ENCODE data around the gene ARAP2. TPM values are rescaled to one million over a fixed set of nuclear protein-coding genes. Genes with fewer than 3 reads are reported as not detected.

Gene ARAP2
- total RNA-seq, 1 donor from 2014 or later = 52.8 TPM

- H3K27ac ChIP-seq = no peak overlapping the region
- intact Hi-C loops (cut with DNase I) = no loop called here
Observed at GRCh38 chr4:36286481-36286871, 42.2 kb upstream of the ARAP2 start.

DNA sequence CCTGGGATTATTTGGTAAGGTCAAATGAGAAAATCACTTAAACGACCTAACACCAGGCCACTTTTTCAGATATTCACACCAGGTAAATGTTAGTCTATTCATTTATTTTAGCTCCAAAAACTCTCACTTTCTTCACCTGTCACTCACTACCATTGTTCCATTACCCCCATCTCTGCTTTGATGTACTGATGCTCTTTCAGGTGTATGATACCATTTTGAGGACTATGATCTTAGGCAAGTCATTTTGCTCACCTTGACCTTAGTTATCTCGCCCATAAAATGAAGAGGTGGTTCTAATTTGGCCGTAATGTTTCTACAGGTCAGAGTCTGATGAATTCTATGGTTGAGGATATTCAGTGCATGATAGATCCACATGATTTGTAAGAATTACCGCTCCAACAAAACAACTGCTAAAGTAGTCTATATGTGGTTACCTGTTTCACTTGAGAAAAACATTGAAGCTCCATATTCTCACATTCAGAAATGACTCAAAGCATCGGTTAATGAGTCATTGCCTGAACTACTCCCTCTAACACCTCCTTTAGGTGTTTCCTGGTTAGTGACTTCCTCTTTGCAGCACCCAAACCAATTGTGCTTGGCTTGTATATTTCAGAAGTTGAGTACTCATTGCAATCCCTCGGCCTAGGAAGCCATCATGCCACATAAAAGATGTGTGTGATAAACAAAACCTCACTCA lies 41.6 kb upstream of the ARAP2 start:
- Histone ChIP-seq H3K36me3 (no peaks in the 10 kb centered on the region), H3K4me3 (no peak overlapping the region), H3K27ac (no peak overlapping the region), H3K27me3 (no peaks in the 10 kb centered on the region), H3K9me3 (no peaks in the 10 kb centered on the region), H3K4me1 (no peaks in the 10 kb centered on the region)
- intact Hi-C loops (cut with DNase I) = no loop called here
- TF ChIP-seq POLR2AphosphoS5 (IDR thresholded peaks at IDR 0.05; ENCODE audit: insufficient read depth in 1 of 2, low read depth in 1 of 2) (peak in 1 of 2 donors; percentile 85), POLR2A (IDR thresholded peaks at IDR 0.05) (no peak)
- TF ChIP-seq, protein P1, sequence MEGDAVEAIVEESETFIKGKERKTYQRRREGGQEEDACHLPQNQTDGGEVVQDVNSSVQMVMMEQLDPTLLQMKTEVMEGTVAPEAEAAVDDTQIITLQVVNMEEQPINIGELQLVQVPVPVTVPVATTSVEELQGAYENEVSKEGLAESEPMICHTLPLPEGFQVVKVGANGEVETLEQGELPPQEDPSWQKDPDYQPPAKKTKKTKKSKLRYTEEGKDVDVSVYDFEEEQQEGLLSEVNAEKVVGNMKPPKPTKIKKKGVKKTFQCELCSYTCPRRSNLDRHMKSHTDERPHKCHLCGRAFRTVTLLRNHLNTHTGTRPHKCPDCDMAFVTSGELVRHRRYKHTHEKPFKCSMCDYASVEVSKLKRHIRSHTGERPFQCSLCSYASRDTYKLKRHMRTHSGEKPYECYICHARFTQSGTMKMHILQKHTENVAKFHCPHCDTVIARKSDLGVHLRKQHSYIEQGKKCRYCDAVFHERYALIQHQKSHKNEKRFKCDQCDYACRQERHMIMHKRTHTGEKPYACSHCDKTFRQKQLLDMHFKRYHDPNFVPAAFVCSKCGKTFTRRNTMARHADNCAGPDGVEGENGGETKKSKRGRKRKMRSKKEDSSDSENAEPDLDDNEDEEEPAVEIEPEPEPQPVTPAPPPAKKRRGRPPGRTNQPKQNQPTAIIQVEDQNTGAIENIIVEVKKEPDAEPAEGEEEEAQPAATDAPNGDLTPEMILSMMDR (IDR thresholded peaks at IDR 0.05) = no peak
- no peak for DNase-seq (ENCODE audit: extremely low spot score in 2 of 2)

More at GRCh38 chr4:36286481-36286871, 42.2 kb upstream of the ARAP2 start:
- DNase-seq (ENCODE audit: extremely low spot score in 2 of 2) = no peak
- Histone ChIP-seq H3K27me3 (no peaks in the 10 kb centered on the region), H3K4me1 (no peaks in the 10 kb centered on the region), H3K9me3 (no peaks in the 10 kb centered on the region), H3K4me3 (no peak overlapping the region), H3K36me3 (no peaks in the 10 kb centered on the region)
- TF ChIP-seq POLR2AphosphoS5 (IDR thresholded peaks at IDR 0.05; ENCODE audit: insufficient read depth in 1 of 2, low read depth in 1 of 2) = no peak
- TF ChIP-seq, protein P1 (IDR thresholded peaks at IDR 0.05) = no peak
- TF ChIP-seq POLR2A (IDR thresholded peaks at IDR 0.05) = no peak

DNA sequence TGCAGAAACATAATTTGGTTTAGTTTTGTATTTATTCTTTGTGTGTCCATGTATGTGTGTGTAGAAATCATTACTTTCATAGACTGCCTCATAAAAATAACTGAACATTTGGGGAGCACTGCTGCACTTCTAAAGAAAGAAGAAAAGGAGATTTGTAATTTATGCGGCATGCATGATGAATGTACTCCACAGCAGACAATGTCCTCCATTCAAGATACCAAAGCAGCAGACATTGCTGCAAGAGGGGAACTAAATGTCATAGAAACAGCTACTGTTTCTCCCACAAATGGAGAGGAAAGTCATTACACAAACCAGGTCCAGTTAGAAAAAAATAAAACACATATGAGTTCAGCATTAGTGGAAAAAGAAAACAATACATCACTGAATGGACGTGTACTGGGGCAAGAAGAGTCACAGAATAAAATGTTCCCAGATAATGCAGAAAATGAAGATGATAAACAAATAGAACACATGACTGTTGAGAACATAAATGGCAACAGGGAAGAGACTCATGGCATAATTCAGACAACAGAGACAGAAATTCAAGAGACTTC lies 39.7 kb upstream of the ARAP2 start:
- Histone ChIP-seq H3K27me3 (no peaks in the 10 kb centered on the region), H3K36me3 (no peaks in the 10 kb centered on the region), H3K9me3 (no peaks in the 10 kb centered on the region), H3K4me3 (no peak overlapping the region), H3K4me1 (peaks cover 7% of the 10 kb centered on the region), H3K27ac (no peak overlapping the region)
- intact Hi-C loops (cut with DNase I) = no loop called here
- no peak for TF ChIP-seq POLR2A (IDR thresholded peaks at IDR 0.05)
- TF ChIP-seq, protein P1 (IDR thresholded peaks at IDR 0.05) = no peak
- TF ChIP-seq POLR2AphosphoS5 (IDR thresholded peaks at IDR 0.05; ENCODE audit: insufficient read depth in 1 of 2, low read depth in 1 of 2) = no peak
- no peak for DNase-seq (ENCODE audit: extremely low spot score in 2 of 2)

GRCh38 chr4:36282503-36283030 lies 38.3 kb upstream of the ARAP2 start:
- Histone ChIP-seq H3K4me1 (peaks cover 7% of the 10 kb centered on the region), H3K27me3 (no peaks in the 10 kb centered on the region), H3K9me3 (no peaks in the 10 kb centered on the region), H3K27ac (no peak overlapping the region), H3K36me3 (no peaks in the 10 kb centered on the region), H3K4me3 (no peak overlapping the region)
- no peak for DNase-seq (ENCODE audit: extremely low spot score in 2 of 2)
- intact Hi-C loops (cut with DNase I) = no loop called here
- TF ChIP-seq, protein P1 (IDR thresholded peaks at IDR 0.05) = no peak
- TF ChIP-seq POLR2A (IDR thresholded peaks at IDR 0.05) = no peak
- TF ChIP-seq POLR2AphosphoS5 (IDR thresholded peaks at IDR 0.05; ENCODE audit: insufficient read depth in 1 of 2, low read depth in 1 of 2) = no peak
